ENCODE data around the gene EGR1. TPM values are rescaled to one million over a fixed set of nuclear protein-coding genes. Genes with fewer than 3 reads are reported as not detected.

The EGR1 gene
- total RNA-seq, 1 experiment from 2014 or later, result 84.0 TPM

- Histone ChIP-seq H3K36me3 (ENCODE audit: control insufficient read depth, insufficient read depth, low read length) (no peaks in the 10 kb centered on the region), H3K4me1 (no peaks in the 10 kb centered on the region), H3K27me3 (replicated peaks; ENCODE audit: control insufficient read depth, insufficient read depth, low read length) (no peaks in the 10 kb centered on the region), H3K9me3 (no peaks in the 10 kb centered on the region), H3K4me3 (ENCODE audit: low read depth, low read length) (no peak overlapping the region)
- H3K4me3 Mint-ChIP-seq (ENCODE audit: unreplicated experiment), result no peak overlapping the region
- ChIA-PET POLR2A (interaction anchor here (0.9 to 1.7 kb wide), 3 partner anchors 10 to 120 kb away, joined by 3 to 7 read pairs (median 3); partner anchors contain the start of genes EGR1 and ETF1), CTCF (interaction anchor here (0.9 to 1.4 kb wide), 3 partner anchors 47 to 530 kb away, joined by 4 read pairs; no protein-coding TSS in a partner anchor)
- no TSS peak for BruUV-seq (replicated peaks)
- DNase-seq, result no peak
- intact Hi-C loops (cut with micrococcal nuclease; ENCODE audit: unreplicated experiment), result no loop called here
- no peaks in the 10 kb centered on the region for H3K27me3 Mint-ChIP-seq (ENCODE audit: insufficient read depth, unreplicated experiment)
- TF ChIP-seq, protein P1, sequence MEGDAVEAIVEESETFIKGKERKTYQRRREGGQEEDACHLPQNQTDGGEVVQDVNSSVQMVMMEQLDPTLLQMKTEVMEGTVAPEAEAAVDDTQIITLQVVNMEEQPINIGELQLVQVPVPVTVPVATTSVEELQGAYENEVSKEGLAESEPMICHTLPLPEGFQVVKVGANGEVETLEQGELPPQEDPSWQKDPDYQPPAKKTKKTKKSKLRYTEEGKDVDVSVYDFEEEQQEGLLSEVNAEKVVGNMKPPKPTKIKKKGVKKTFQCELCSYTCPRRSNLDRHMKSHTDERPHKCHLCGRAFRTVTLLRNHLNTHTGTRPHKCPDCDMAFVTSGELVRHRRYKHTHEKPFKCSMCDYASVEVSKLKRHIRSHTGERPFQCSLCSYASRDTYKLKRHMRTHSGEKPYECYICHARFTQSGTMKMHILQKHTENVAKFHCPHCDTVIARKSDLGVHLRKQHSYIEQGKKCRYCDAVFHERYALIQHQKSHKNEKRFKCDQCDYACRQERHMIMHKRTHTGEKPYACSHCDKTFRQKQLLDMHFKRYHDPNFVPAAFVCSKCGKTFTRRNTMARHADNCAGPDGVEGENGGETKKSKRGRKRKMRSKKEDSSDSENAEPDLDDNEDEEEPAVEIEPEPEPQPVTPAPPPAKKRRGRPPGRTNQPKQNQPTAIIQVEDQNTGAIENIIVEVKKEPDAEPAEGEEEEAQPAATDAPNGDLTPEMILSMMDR (IDR thresholded peaks at IDR 0.05; ENCODE audit: insufficient read depth in 1 of 2, low read depth in 1 of 2, low read length in 1 of 2, severe bottlenecking in 1 of 2, unreplicated experiment in 1 of 2), result no peak
- H3K4me1 Mint-ChIP-seq (ENCODE audit: low read depth, unreplicated experiment), result no peaks in the 10 kb centered on the region
- H3K27ac Mint-ChIP-seq (ENCODE audit: unreplicated experiment), result no peak overlapping the region
- H3K9me3 Mint-ChIP-seq (ENCODE audit: unreplicated experiment), result no peaks in the 10 kb centered on the region
- H3K36me3 Mint-ChIP-seq (ENCODE audit: insufficient read depth, unreplicated experiment), result no peaks in the 10 kb centered on the region
Observed at GRCh38 chr5:138455232-138455930, 9.9 kb upstream of the EGR1 start.

DNA sequence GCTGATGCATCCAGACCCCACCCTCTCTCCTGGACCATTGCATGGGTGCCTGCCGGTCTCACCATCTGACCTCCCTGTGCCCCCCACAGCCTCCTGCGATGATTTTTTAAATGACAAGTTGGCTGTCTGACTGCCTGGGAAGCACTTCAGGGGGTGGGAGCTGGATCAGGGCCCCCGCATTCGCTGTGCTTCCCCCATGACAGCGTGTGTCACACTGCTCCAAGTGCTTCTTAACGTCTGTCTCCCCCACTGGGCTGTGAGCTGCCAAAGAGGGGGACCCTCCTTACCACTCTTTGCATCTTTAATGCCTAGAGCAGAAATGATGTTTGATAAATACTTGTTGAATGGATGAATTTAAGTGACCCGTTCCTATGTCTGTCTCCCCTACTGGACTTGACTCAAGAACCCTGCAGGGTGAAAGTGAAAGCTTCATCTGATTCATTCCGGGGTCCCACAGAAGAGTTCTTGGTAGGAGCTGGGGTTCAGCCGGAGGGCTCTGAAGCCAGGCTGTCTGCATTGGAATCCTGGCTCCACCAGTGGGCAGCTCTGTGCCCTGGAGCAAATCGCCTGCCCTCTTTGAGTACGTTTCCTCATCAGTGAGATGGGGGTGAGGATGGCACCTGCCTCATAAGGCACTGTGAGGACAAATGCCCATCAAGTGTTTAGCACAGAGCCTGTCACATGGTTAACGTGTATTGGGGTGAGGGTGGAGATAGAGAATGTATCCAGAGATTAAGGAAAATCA, 7.6 kb upstream of the EGR1 start:
- H3K9me3 ChIP-seq, result no peaks in the 10 kb centered on the region
- Mint-ChIP-seq H3K36me3 (ENCODE audit: insufficient read depth, unreplicated experiment) (no peaks in the 10 kb centered on the region), H3K27ac (ENCODE audit: unreplicated experiment) (no peak overlapping the region), H3K9me3 (ENCODE audit: unreplicated experiment) (no peaks in the 10 kb centered on the region), H3K4me1 (ENCODE audit: low read depth, unreplicated experiment) (no peaks in the 10 kb centered on the region), H3K27me3 (ENCODE audit: insufficient read depth, unreplicated experiment) (no peaks in the 10 kb centered on the region), H3K4me3 (ENCODE audit: unreplicated experiment) (no peak overlapping the region)
- H3K36me3 ChIP-seq (ENCODE audit: control insufficient read depth, insufficient read depth, low read length), result no peaks in the 10 kb centered on the region
- intact Hi-C loops (cut with micrococcal nuclease; ENCODE audit: unreplicated experiment), result no loop called here
- no peaks in the 10 kb centered on the region for H3K27me3 ChIP-seq (replicated peaks; ENCODE audit: control insufficient read depth, insufficient read depth, low read length)
- BruUV-seq (replicated peaks), result no TSS peak
- ChIA-PET CTCF (interaction anchor here (0.6 kb wide), 1 partner anchor 213 kb away, joined by 3 read pairs; no protein-coding TSS in a partner anchor), POLR2A (interaction anchor here (1.2 kb wide), 1 partner anchor 86 kb away, joined by 4 read pairs; no protein-coding TSS in a partner anchor)
- TF ChIP-seq, protein P1 (IDR thresholded peaks at IDR 0.05; ENCODE audit: insufficient read depth in 1 of 2, low read depth in 1 of 2, low read length in 1 of 2, severe bottlenecking in 1 of 2, unreplicated experiment in 1 of 2), result peak in 1 of 2 experiments; percentile 5
- DNase-seq, result no peak
- H3K4me1 ChIP-seq, result no peaks in the 10 kb centered on the region
- H3K4me3 ChIP-seq (ENCODE audit: low read depth, low read length), result no peak overlapping the region

- ChIA-PET CTCF (interaction anchor here (0.6 kb wide), 1 partner anchor 214 kb away, joined by 3 read pairs; no protein-coding TSS in a partner anchor), POLR2A (no interaction called here)
- Histone ChIP-seq H3K4me1 (no peaks in the 10 kb centered on the region; the same call in 1 of the 2 replicates), H3K9me3 (no peaks in the 10 kb centered on the region), H3K4me3 (ENCODE audit: low read depth, low read length) (no peak overlapping the region), H3K27me3 (replicated peaks; ENCODE audit: control insufficient read depth, insufficient read depth, low read length) (no peaks in the 10 kb centered on the region), H3K36me3 (ENCODE audit: control insufficient read depth, insufficient read depth, low read length) (no peaks in the 10 kb centered on the region)
- intact Hi-C loops (cut with micrococcal nuclease; ENCODE audit: unreplicated experiment), result no loop called here
- TF ChIP-seq, protein P1 (IDR thresholded peaks at IDR 0.05; ENCODE audit: insufficient read depth in 1 of 2, low read depth in 1 of 2, low read length in 1 of 2, severe bottlenecking in 1 of 2, unreplicated experiment in 1 of 2), result no peak
- no peak for DNase-seq
- H3K27me3 Mint-ChIP-seq (ENCODE audit: insufficient read depth, unreplicated experiment), result no peaks in the 10 kb centered on the region
- H3K36me3 Mint-ChIP-seq (ENCODE audit: insufficient read depth, unreplicated experiment), result peaks cover under 1% of the 10 kb centered on the region
- H3K27ac Mint-ChIP-seq (ENCODE audit: unreplicated experiment), result no peak overlapping the region
- H3K4me3 Mint-ChIP-seq (ENCODE audit: unreplicated experiment), result no peak overlapping the region
- no peaks in the 10 kb centered on the region for H3K9me3 Mint-ChIP-seq (ENCODE audit: unreplicated experiment)
- H3K4me1 Mint-ChIP-seq (ENCODE audit: low read depth, unreplicated experiment), result no peaks in the 10 kb centered on the region
- no TSS peak for BruUV-seq (replicated peaks)
Observed at GRCh38 chr5:138458384-138458783, 6.9 kb upstream of the EGR1 start.

Measured in Caco-2 (cell line).